GM12878 (cell line): ENCODE data around the gene ZMYND11. TPM values are rescaled to one million over a fixed set of nuclear protein-coding genes. Genes with fewer than 3 reads are reported as not detected.

ENCODE experiments used
- ATAC-seq: fragments of 200-7000 bp; cut with Tn5 transposase; 3 replicates; pipeline ENCODE4 v1.9.1; 2020; ENCODE audit warnings: mild to moderate bottlenecking, moderate library complexity
- BruUV-seq: library from RNA; stranded (reverse); fragments of 400-500 nt; replicated peaks from 2 replicates; lab custom pipeline; 2021; lab: Mats Ljungman, UMichigan
- CTCF ChIA-PET: fragments of 300-600 bp; sonication (Branson Sonifier 250); formaldehyde crosslinking; extraction: SDS; loops from one replicate; lab custom pipeline; 2021; ENCODE audit warnings: inconsistent platforms; lab: Yijun Ruan, JAX
- POLR2A ChIA-PET: fragments of 350-600 bp; formaldehyde crosslinking; extraction: SDS; loops from one replicate; lab custom pipeline; 2021; ENCODE audit warnings: inconsistent platforms; lab: Charles Lee
- RAD21 ChIA-PET: fragments of 300-600 bp; sonication (Branson Sonifier 250); formaldehyde crosslinking; loops from one replicate; lab custom pipeline; 2023; ENCODE audit warnings: antibody characterized with exemption; ENCODE audit not compliant: unreplicated experiment; lab: Charles Lee
- SMC1A ChIA-PET: fragments of 300-600 bp; sonication (Branson Sonifier 250); formaldehyde crosslinking; loops from one replicate; lab custom pipeline; 2023; ENCODE audit not compliant: unreplicated experiment, uncharacterized antibody; lab: Charles Lee
- DNase-seq: peaks from one replicate; pipeline ENCODE4 v3.0.0-alpha.2; 2011; ENCODE audit warnings: low read depth, low spot score
- FAIRE-seq: peaks from 3 replicates; lab custom pipeline; 2011; peaks lifted over from hg19 to GRCh38; lab: Jason Lieb, UNC
- H2AFZ ChIP-seq: 2 replicates; pipeline ENCODE4 v1.6.0; 2011; ENCODE audit warnings: low read depth, low read length, control low read depth; ENCODE audit not compliant: control insufficient read depth
- H3K27ac ChIP-seq: 2 replicates; pipeline ENCODE4 v1.5.1; 2011; ENCODE audit warnings: control low read depth; ENCODE audit not compliant: control insufficient read depth, insufficient read depth
- H3K27me3 ChIP-seq, 2 experiments: replicated peaks in 1 of 2; 2 replicates each; pipeline versions ENCODE4 v1.6.0 to v1.6.1; 2011; ENCODE audit warnings: low read length in 1 of 2; ENCODE audit not compliant: control insufficient read depth in 2 of 2, insufficient read depth in 2 of 2
- H3K36me3 ChIP-seq, 2 experiments: 2 replicates each; pipeline ENCODE4 v1.5.1; 2011; ENCODE audit warnings: low read length in 1 of 2; ENCODE audit not compliant: control insufficient read depth in 2 of 2, insufficient read depth in 2 of 2
- H3K4me1 ChIP-seq: 2 replicates; pipeline ENCODE4 v1.6.1; 2011; ENCODE audit warnings: mild to moderate bottlenecking, low read length, moderate library complexity, mixed read lengths; ENCODE audit not compliant: control insufficient read depth, insufficient read depth
- H3K4me2 ChIP-seq: 2 replicates; pipeline ENCODE4 v1.6.0; 2011; ENCODE audit warnings: control low read depth; ENCODE audit not compliant: control insufficient read depth, insufficient read depth
- H3K4me3 ChIP-seq: fragments of 200-600 bp; sonication (generic); 2 replicates; pipeline ENCODE4 v1.5.1; 2016
- H3K79me2 ChIP-seq: 2 replicates; pipeline ENCODE4 v1.6.0; 2011; ENCODE audit warnings: low read length; ENCODE audit not compliant: control insufficient read depth, insufficient read depth
- H3K9ac ChIP-seq: 2 replicates; pipeline ENCODE4 v1.8.0; 2011; ENCODE audit warnings: low read length, control low read depth, mixed read lengths; ENCODE audit not compliant: control insufficient read depth, insufficient read depth
- H3K9me3 ChIP-seq: replicated peaks from 3 replicates; pipeline ENCODE4 v1.5.1; 2011; ENCODE audit warnings: mild to moderate bottlenecking, low read length; ENCODE audit not compliant: control insufficient read depth, insufficient read depth
- H4K20me1 ChIP-seq: 2 replicates; pipeline ENCODE4 v1.6.0; 2011; ENCODE audit not compliant: control insufficient read depth, insufficient read depth
- E2F8 ChIP-seq: fragments of 450-650 bp; IDR thresholded peaks from 2 replicates; pipeline ENCODE4 v1.6.1; 2018; ENCODE audit warnings: mild to moderate bottlenecking, low read depth, moderate library complexity; ENCODE audit not compliant: partially characterized antibody
- FOS ChIP-seq: IDR thresholded peaks from 3 replicates; pipeline ENCODE4 v1.6.1; 2011; ENCODE audit warnings: borderline replicate concordance; ENCODE audit not compliant: insufficient read length; ENCODE audit errors: extremely low read depth
- HDAC6 ChIP-seq: fragments of 200-600 bp; sonication (generic); IDR thresholded peaks from one replicate; pipeline ENCODE4 v1.8.0; 2017; ENCODE audit warnings: antibody characterized with exemption; ENCODE audit not compliant: unreplicated experiment
- JUND ChIP-seq: IDR thresholded peaks from 2 replicates; pipeline ENCODE4 v1.6.1; 2012; ENCODE audit warnings: low read depth, mild to moderate bottlenecking, low read length, improper control_type of control experiment, moderate library complexity
- MEF2A ChIP-seq: IDR thresholded peaks from 2 replicates; pipeline ENCODE4 v1.6.1; 2011; ENCODE audit warnings: low read depth, mild to moderate bottlenecking, low read length, moderate library complexity; ENCODE audit not compliant: insufficient read depth
- MXI1 ChIP-seq: fragments of 150-350 bp; IDR thresholded peaks from 2 replicates; pipeline ENCODE4 v1.6.1; 2011; ENCODE audit warnings: low read depth, mild to moderate bottlenecking, inconsistent platforms, low read length, improper control_type of control experiment
- MYC ChIP-seq: IDR thresholded peaks from 2 replicates; pipeline ENCODE4 v1.6.1; 2011; ENCODE audit warnings: mild to moderate bottlenecking, low read length, moderate library complexity, inconsistent platforms; ENCODE audit not compliant: insufficient read depth, insufficient replicate concordance, insufficient read length, severe bottlenecking
- POLR2A ChIP-seq: IDR thresholded peaks from 2 replicates; pipeline ENCODE4 v1.6.1; 2011; ENCODE audit warnings: low read depth, mild to moderate bottlenecking, low read length
- POLR2AphosphoS5 ChIP-seq: IDR thresholded peaks from 2 replicates; pipeline ENCODE4 v1.6.1; 2011; ENCODE audit warnings: mild to moderate bottlenecking, low read length, inconsistent platforms
- SREBF2 ChIP-seq: IDR thresholded peaks from 2 replicates; pipeline ENCODE4 v1.6.1; 2012; ENCODE audit warnings: mild to moderate bottlenecking, low read length
- SUZ12 ChIP-seq: fragments of 200-600 bp; sonication (generic); IDR thresholded peaks from one replicate; pipeline ENCODE4 v1.6.1; 2018; ENCODE audit warnings: antibody characterized with exemption, mild to moderate bottlenecking; ENCODE audit not compliant: unreplicated experiment
- ZNF687 ChIP-seq: fragments of 450-650 bp; IDR thresholded peaks from 2 replicates; pipeline ENCODE4 v1.6.1; 2017; ENCODE audit warnings: mild to moderate bottlenecking, moderate library complexity
- WGBS: methylation state at CpG from one replicate; pipeline ENCODE4 v1.1.6; 2016; ENCODE audit warnings: low lambda C conversion rate; ENCODE audit not compliant: insufficient replicate concordance, insufficient coverage; ENCODE audit errors: missing lambda C conversion rate; 5-methylcytosine and 5-hydroxymethylcytosine counted together
- in situ Hi-C: fragments of 300-500 bp; cut with MboI; formaldehyde crosslinking; loops from 9 replicates; pipeline ENCODE4 v1.14.3; 2018; ENCODE audit warnings: mixed read lengths
- intact Hi-C: fragments of 100-400 bp; cut with micrococcal nuclease; formaldehyde crosslinking; loops from one replicate; pipeline ENCODE4 v1.14.2; 2022; ENCODE audit not compliant: unreplicated experiment
- polyA plus RNA-seq, 11 experiments: library from polyadenylated mRNA; depleted of rRNA in 4 of 11; unstranded in 6 of 11; stranded (reverse) in 5 of 11; fragments of >200 nt; fragmentation: Nextera tagmentation in 4 of 11; fragmentation: Illumina TruSeq in 1 of 11; extraction: Ambion mirVana in 4 of 11; extraction: Trizol in 1 of 11; gene quantifications; 1 replicate in 1 of 11; 2 replicates in 10 of 11; pipeline versions ENCODE4 v1.2.1 to v1.2.3, GENCODE V29; 2011 to 2016; ENCODE audit warnings: inconsistent platforms in 2 of 11, missing spikeins in 2 of 11, low read depth in 1 of 11
- total RNA-seq, 4 experiments: library from RNA; depleted of rRNA in 3 of 4; stranded (reverse); fragments of >200 nt in 3 of 4; fragmentation: Illumina TruSeq in 1 of 4; extraction: Trizol in 1 of 4; gene quantifications; 2 replicates each; pipeline versions ENCODE4 v1.2.1 to v1.2.3, GENCODE V29; 2013 to 2021

The ZMYND11 gene
- total and polyA plus RNA-seq, 10 of the 15 experiments (the other 5 are each of a cell fraction or from before 2014, with no cell fraction given) = 3.3 to 24.4 (median 13.1) TPM

GRCh38 chr10:190216-190615, 55.0 kb downstream of the ZMYND11 start:
- Histone ChIP-seq H3K4me1 (no peaks in the 10 kb centered on the region), H3K79me2 (no peaks in the 10 kb centered on the region), H3K36me3 (peaks cover 0 to 2% of the 10 kb centered on the region in 2 experiments; a peak in 1 of 4 replicates), H3K27ac (no peak overlapping the region), H4K20me1 (no peaks in the 10 kb centered on the region), H2AFZ (no peak overlapping the region), H3K9me3 (no peaks in the 10 kb centered on the region), H3K9ac (no peak overlapping the region), H3K27me3 (no peaks in the 10 kb centered on the region), H3K4me2 (no peak overlapping the region), H3K4me3 (no peak overlapping the region)
- in situ Hi-C loops (no loop called here), intact Hi-C loops (no loop called here)
- SMC1A ChIA-PET = no interaction called here
- CTCF ChIA-PET = no interaction called here
- FAIRE-seq (no peak), DNase-seq (no peak), ATAC-seq (no peak)
- POLR2A ChIA-PET = interaction anchor here (0.6 kb wide), 1 partner anchor 269 kb away, joined by 5 read pairs; no protein-coding TSS in a partner anchor
- BruUV-seq = no TSS peak
- RAD21 ChIA-PET = no interaction called here
- no peak for TF ChIP-seq SUZ12
- no peak for TF ChIP-seq MEF2A
- TF ChIP-seq HDAC6 = no peak
- TF ChIP-seq JUND = no peak
- TF ChIP-seq POLR2A = no peak
- no peak for TF ChIP-seq ZNF687
- TF ChIP-seq MXI1 = no peak
- no peak for TF ChIP-seq MYC
- no peak for TF ChIP-seq SREBF2
- TF ChIP-seq E2F8 = no peak
- TF ChIP-seq FOS = no peak
- TF ChIP-seq POLR2AphosphoS5 = no peak
- WGBS = 87% methylated on average over 8 of the region's 8 CpGs
